DND-41 (cell line): ENCODE measurements around the gene TSSK2.

Experiments used
- ATAC-seq: fragments of 200-7000 bp; cut with Tn5 transposase; 3 replicates; pipeline ENCODE4 v1.9.1; 2021; ENCODE audit warnings: low read depth; ENCODE audit not compliant: insufficient read depth
- DNase-seq: peaks from one replicate; pipeline ENCODE4 v3.0.0-alpha.2; 2020
- H2AFZ ChIP-seq: 2 replicates; pipeline ENCODE4 v1.6.0; 2012; ENCODE audit warnings: low read depth, low read length
- H3K27ac ChIP-seq: 2 replicates; pipeline ENCODE4 v1.5.1; 2012; ENCODE audit warnings: low read length, inconsistent platforms
- H3K27me3 ChIP-seq: fragments of 200-600 bp; sonication (generic); 2 replicates; pipeline ENCODE4 v1.6.0; 2012; ENCODE audit warnings: low read length, mild to moderate bottlenecking, inconsistent platforms; ENCODE audit not compliant: insufficient read depth, poor library complexity
- H3K36me3 ChIP-seq: 2 replicates; pipeline ENCODE4 v1.5.1; 2012; ENCODE audit warnings: low read length, inconsistent platforms; ENCODE audit not compliant: insufficient read depth
- H3K4me1 ChIP-seq: 2 replicates; pipeline ENCODE4 v1.5.1; 2012; ENCODE audit warnings: mild to moderate bottlenecking, low read length; ENCODE audit not compliant: insufficient read depth
- H3K4me2 ChIP-seq: 2 replicates; pipeline ENCODE4 v1.6.0; 2012; ENCODE audit warnings: mild to moderate bottlenecking, moderate library complexity, low read length, inconsistent platforms; ENCODE audit not compliant: insufficient read depth
- H3K4me3 ChIP-seq, 2 experiments: fragments of 200-600 bp in 1 of 2; shearing (Covaris generic) in 1 of 2; 2 replicates each; pipeline ENCODE4 v1.5.1; 2012 to 2016; ENCODE audit warnings: inconsistent platforms in 2 of 2, low read length in 2 of 2, mild to moderate bottlenecking in 2 of 2, low read depth in 1 of 2, moderate library complexity in 1 of 2
- H3K79me2 ChIP-seq: 2 replicates; pipeline ENCODE4 v1.6.0; 2012; ENCODE audit warnings: low read length, inconsistent platforms; ENCODE audit not compliant: insufficient read depth
- H3K9ac ChIP-seq: 2 replicates; pipeline ENCODE4 v1.6.0; 2012; ENCODE audit warnings: low read depth, mild to moderate bottlenecking, inconsistent platforms, low read length, moderate library complexity
- H3K9me3 ChIP-seq: 2 replicates; pipeline ENCODE4 v1.5.1; 2012; ENCODE audit warnings: low read length, moderate library complexity, mild to moderate bottlenecking, inconsistent platforms; ENCODE audit not compliant: insufficient read depth, severe bottlenecking
- H4K20me1 ChIP-seq: 2 replicates; pipeline ENCODE4 v1.6.0; 2012; ENCODE audit warnings: low read length; ENCODE audit not compliant: insufficient read depth
- CTCF ChIP-seq: IDR thresholded peaks from 2 replicates; pipeline ENCODE4 v1.5.1; 2012; ENCODE audit warnings: borderline replicate concordance, low read length, moderate library complexity, mild to moderate bottlenecking; ENCODE audit not compliant: poor library complexity, severe bottlenecking; ENCODE audit errors: extremely low read depth
- EZH2 ChIP-seq: IDR thresholded peaks from 3 replicates; pipeline ENCODE4 v1.6.1; 2012; ENCODE audit warnings: borderline replicate concordance, low read depth, mild to moderate bottlenecking, moderate library complexity, low read length, inconsistent platforms; ENCODE audit not compliant: severe bottlenecking

Gene TSSK2

DNA sequence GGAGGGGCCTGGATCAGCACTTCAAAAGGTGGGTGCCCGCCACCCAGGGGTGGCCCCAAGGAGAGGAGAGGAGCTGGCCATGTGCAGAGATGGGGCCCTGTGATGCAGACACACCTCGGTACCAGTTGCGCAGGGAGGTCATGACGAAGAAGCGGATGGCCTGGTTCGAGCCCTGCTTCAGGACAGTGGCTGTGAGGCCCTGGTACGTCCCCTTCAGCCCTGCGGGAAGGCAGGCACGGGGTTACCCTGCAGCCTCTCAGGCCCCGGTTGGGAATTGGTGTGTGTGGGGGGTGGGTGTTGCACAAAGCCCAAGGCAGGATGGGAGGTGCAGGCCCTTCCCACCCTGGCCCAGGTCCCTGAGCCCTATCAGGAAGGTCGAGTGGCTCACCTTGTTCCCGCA, 45.6 kb downstream of the TSSK2 start:
- peak overlapping the region; percentile 82 for H3K4me2 ChIP-seq
- H4K20me1 ChIP-seq = peaks cover 57% of the 10 kb centered on the region
- peaks cover 34% of the 10 kb centered on the region for H3K36me3 ChIP-seq
- ATAC-seq = no peak
- no peaks in the 10 kb centered on the region for H3K9me3 ChIP-seq
- no peak overlapping the region for H2AFZ ChIP-seq
- H3K27me3 ChIP-seq = no peaks in the 10 kb centered on the region
- H3K4me3 ChIP-seq = peak overlapping the region in 1 of 2 experiments; percentile 68; a peak in 2 of 4 replicates
- TF ChIP-seq CTCF = no peak
- no peak for TF ChIP-seq EZH2
- peak overlapping the region; percentile 43; the same call in 1 of the 2 replicates for H3K27ac ChIP-seq
- DNase-seq = no peak
- peak overlapping the region; percentile 86 for H3K9ac ChIP-seq
- peaks cover 66% of the 10 kb centered on the region for H3K79me2 ChIP-seq
- peaks cover 68% of the 10 kb centered on the region for H3K4me1 ChIP-seq

GRCh38 chr22:19177164-19178064, 46.3 kb downstream of the TSSK2 start:
- TF ChIP-seq CTCF = no peak
- TF ChIP-seq EZH2 = no peak
- H3K9ac ChIP-seq = peak overlapping the region; percentile 86
- H3K27me3 ChIP-seq = no peaks in the 10 kb centered on the region
- H3K79me2 ChIP-seq = peaks cover 59% of the 10 kb centered on the region
- peak overlapping the region; percentile 76 for H3K27ac ChIP-seq
- H2AFZ ChIP-seq = peak overlapping the region; percentile 87
- peak overlapping the region; percentile 82 for H3K4me2 ChIP-seq
- peak overlapping the region; percentile 68 to 69; a peak in 3 of 4 replicates for H3K4me3 ChIP-seq
- ATAC-seq (peak; percentile 5), DNase-seq (no peak)
- peaks cover 34% of the 10 kb centered on the region for H3K36me3 ChIP-seq
- H3K4me1 ChIP-seq = peaks cover 66% of the 10 kb centered on the region
- peaks cover 60% of the 10 kb centered on the region for H4K20me1 ChIP-seq
- H3K9me3 ChIP-seq = no peaks in the 10 kb centered on the region

GRCh38 chr22:19178065-19178656, 47.1 kb downstream of the TSSK2 start:
- Histone ChIP-seq H3K4me3 (peak overlapping the region; percentile 68 to 69; a peak in 3 of 4 replicates), H4K20me1 (peaks cover 53% of the 10 kb centered on the region), H3K9me3 (no peaks in the 10 kb centered on the region), H3K9ac (peak overlapping the region; percentile 86), H3K79me2 (peaks cover 51% of the 10 kb centered on the region), H3K4me1 (peaks cover 59% of the 10 kb centered on the region), H3K27me3 (no peaks in the 10 kb centered on the region), H3K4me2 (peak overlapping the region; percentile 82), H2AFZ (peak overlapping the region; percentile 87), H3K36me3 (peaks cover 29% of the 10 kb centered on the region), H3K27ac (peak overlapping the region; percentile 76)
- DNase-seq (peak; percentile 74), ATAC-seq (peak; percentile 63)
- TF ChIP-seq CTCF (no peak), EZH2 (no peak)
